K562 (cell line): Measurements from ENCODE around the gene ZNF691. TPM values are rescaled to one million over a fixed set of nuclear protein-coding genes. Genes with fewer than 3 reads are reported as not detected.

Source experiments
- ATF3 ChIP-seq, 2 experiments: fragments of 450-650 bp in 1 of 2; sonication (generic) in 1 of 2; formaldehyde crosslinking in 1 of 2; IDR thresholded peaks in 1 of 2; conservative IDR thresholded peaks in 1 of 2; 2 replicates each; pipeline versions ENCODE4 v1.6.1 to v1.8.1; 2016 to 2023; ENCODE audit warnings: mild to moderate bottlenecking in 2 of 2, moderate library complexity in 2 of 2, inconsistent platforms in 1 of 2, missing genetic modification reagents in 1 of 2
- ATF7 ChIP-seq: fragments of 450-650 bp; IDR thresholded peaks from 2 replicates; pipeline ENCODE4 v1.7.1; 2014; ENCODE audit warnings: mild to moderate bottlenecking, moderate library complexity
- CUX1 ChIP-seq: fragments of 200-800 bp; sonication (Bioruptor generic); IDR thresholded peaks from 2 replicates; pipeline ENCODE4 v1.6.1; 2016; ENCODE audit warnings: missing genetic modification characterization, missing compliant biosample characterization
- GMEB1 ChIP-seq: fragments of 250-450 bp; sonication (Bioruptor Pico); IDR thresholded peaks from 2 replicates; pipeline ENCODE4 v1.4.0; 2020; ENCODE audit warnings: mild to moderate bottlenecking
- HOXB6 ChIP-seq: fragments of 250-450 bp; sonication (Bioruptor Pico); IDR thresholded peaks from 2 replicates; pipeline ENCODE4 v1.5.1; 2022; ENCODE audit warnings: mild to moderate bottlenecking, borderline replicate concordance
- IRF1 ChIP-seq: sonication (generic); formaldehyde crosslinking; IDR thresholded peaks from 2 replicates; pipeline ENCODE4 v1.8.0; 2022; ENCODE audit warnings: missing genetic modification reagents, mild to moderate bottlenecking, borderline replicate concordance
- KDM2B ChIP-seq: fragments of 250-450 bp; sonication (Bioruptor Pico); IDR thresholded peaks from 2 replicates; pipeline ENCODE4 v1.8.0; 2021; ENCODE audit warnings: mild to moderate bottlenecking, moderate library complexity
- PRDM10 ChIP-seq: fragments of 450-650 bp; IDR thresholded peaks from 2 replicates; pipeline ENCODE4 v1.6.1; 2018; ENCODE audit not compliant: partially characterized antibody
- RFX1 ChIP-seq: fragments of 450-650 bp; IDR thresholded peaks from 2 replicates; pipeline ENCODE4 v1.6.1; 2016; ENCODE audit warnings: mild to moderate bottlenecking, moderate library complexity
- SNIP1 ChIP-seq: fragments of 450-650 bp; IDR thresholded peaks from 2 replicates; pipeline ENCODE4 v1.7.1; 2017; ENCODE audit warnings: low read depth, mild to moderate bottlenecking
- STAT5B ChIP-seq: fragments of 250-450 bp; sonication (Bioruptor Pico); IDR thresholded peaks from 2 replicates; pipeline ENCODE4 v1.8.0; 2021; ENCODE audit warnings: mild to moderate bottlenecking, inconsistent platforms
- TARDBP ChIP-seq: fragments of 450-650 bp; IDR thresholded peaks from 2 replicates; pipeline ENCODE4 v1.6.1; 2016
- ZNF324 ChIP-seq: fragments of 250-450 bp; sonication (Bioruptor Pico); IDR thresholded peaks from 2 replicates; pipeline ENCODE4 v1.4.0; 2020; ENCODE audit warnings: mild to moderate bottlenecking
- ZNF431 ChIP-seq: sonication (generic); formaldehyde crosslinking; IDR thresholded peaks from 2 replicates; pipeline ENCODE4 v1.8.0; 2022; ENCODE audit warnings: mild to moderate bottlenecking, missing genetic modification reagents
- polyA plus RNA-seq, 8 experiments: library from polyadenylated mRNA; depleted of rRNA in 4 of 8; stranded (reverse) in 5 of 8; unstranded in 3 of 8; fragments of >200 nt; fragmentation: Nextera tagmentation in 2 of 8; fragmentation: Illumina TruSeq in 1 of 8; extraction: Ambion mirVana in 2 of 8; extraction: Trizol in 1 of 8; gene quantifications; 2 replicates each; pipeline versions ENCODE4 v1.2.1 to v1.2.3, GENCODE V29; 2011 to 2014; ENCODE audit warnings: inconsistent platforms in 1 of 8, missing spikeins in 1 of 8
- total RNA-seq, 7 experiments: library from RNA; depleted of rRNA in 6 of 7; stranded (reverse); fragments of >200 nt in 6 of 7; fragmentation: Illumina TruSeq in 2 of 7; extraction: Trizol in 2 of 7; gene quantifications; 2 replicates each; pipeline versions ENCODE4 v1.2.1 to v1.2.3, GENCODE V29; 2011 to 2021; ENCODE audit warnings: low replicate concordance in 1 of 7

Gene ZNF691
- total and polyA plus RNA-seq, 9 of the 15 experiments (the other 6 are each of a cell fraction or from before 2014, with no cell fraction given), result 10.7 to 30.4 (median 14.8) TPM

GRCh38 chr1:42824481-42825035, 21.9 kb upstream of the ZNF691 start (continued):
- TF ChIP-seq KDM2B (peak; percentile 27; the same call in 1 of the 2 replicates), GMEB1 (CRISPR knock-in tag) (no peak), SNIP1 (no peak), ATF3 (IDR thresholded peaks at IDR 0.05) (no peak), ATF3 (CRISPR knock-in tag; conservative IDR thresholded peaks at IDR 0.05) (peak; percentile 24), HOXB6 (no peak), STAT5B (CRISPR knock-in tag) (no peak), TARDBP (no peak), IRF1 (no peak), CUX1 (CRISPR knock-in tag) (0 out of 2 replicates have a peak, but pooled peaks have one; percentile 2), ATF7 (no peak), ZNF431 (no peak), RFX1 (no peak), ZNF324 (CRISPR knock-in tag) (no peak), PRDM10 (peak; percentile 78)
